HG03521 (cell line): Measurements from ENCODE around the gene ABCC1.
"Not testable (repeated sequence)": the region's sequence is repeated elsewhere in the genome, so short reads cannot be mapped to it uniquely, and the experiment has no call there.

ENCODE experiments used
- ATAC-seq: cut with Tn5 transposase; IDR thresholded peaks from one replicate; pipeline ENCODE4 v1.9.1; 2021; ENCODE audit warnings: mild to moderate bottlenecking, moderate library complexity; ENCODE audit not compliant: unreplicated experiment

ABCC1 gene

DNA sequence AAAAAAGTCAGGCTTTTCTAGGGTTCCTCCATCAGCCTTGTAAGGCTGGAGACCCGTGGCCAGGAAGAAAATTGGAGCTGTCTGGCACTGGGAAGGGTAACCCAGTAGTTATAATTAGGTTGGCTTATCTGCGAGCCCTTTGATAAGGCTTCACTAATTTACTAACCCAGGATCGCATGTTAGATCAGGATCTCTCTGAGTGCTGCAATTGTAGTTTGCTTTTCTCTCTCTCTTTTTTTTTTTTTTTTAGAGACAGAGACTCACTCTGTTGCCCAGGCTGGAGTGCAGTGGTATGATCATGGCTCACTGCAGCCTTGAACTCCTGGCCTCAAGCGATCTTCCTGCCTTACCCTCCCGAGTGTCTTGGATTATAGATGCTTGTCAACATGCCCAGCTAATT is 17.0 kb downstream of the ABCC1 start:
- no peak for ATAC-seq

DNA sequence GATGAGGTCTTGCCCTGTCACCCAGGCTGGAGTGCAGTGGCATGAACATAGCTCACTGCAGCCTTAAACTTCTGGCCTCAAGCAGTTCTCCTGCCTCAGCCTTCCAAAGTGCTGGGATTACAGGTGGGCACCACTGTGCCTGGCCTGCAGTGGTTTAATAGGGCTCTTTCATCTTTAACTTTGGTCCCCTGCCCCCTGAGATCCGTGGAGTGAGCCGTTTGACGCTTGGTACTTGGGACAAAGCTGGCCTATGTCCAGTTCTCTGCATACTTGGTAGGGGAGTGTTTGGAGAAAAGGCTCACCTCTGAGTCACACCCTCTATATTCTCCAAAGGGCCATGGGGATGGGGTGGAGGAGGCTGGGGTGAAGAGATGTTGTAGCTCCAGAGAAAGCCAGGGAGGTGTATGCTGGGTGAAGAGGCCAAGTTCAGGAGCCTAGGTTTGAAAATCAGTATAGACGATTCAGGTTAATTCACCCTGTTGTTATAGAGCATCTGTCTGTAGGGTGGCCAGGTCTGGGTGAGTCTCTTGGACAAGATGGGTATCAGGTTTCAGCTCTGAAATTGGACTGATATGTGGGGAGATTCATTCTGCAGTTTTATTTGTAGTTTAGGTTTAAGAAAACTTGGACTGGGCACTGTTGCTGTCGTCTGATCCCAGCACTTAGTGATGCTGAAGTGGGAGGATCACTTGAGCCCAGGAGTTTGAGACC is 17.6 kb downstream of the ABCC1 start:
- no peak for ATAC-seq

- ATAC-seq = no peak
These were observed 18.4 kb downstream of the ABCC1 start for GRCh38 chr16:15967655-15968315.

- no peak for ATAC-seq
These were observed 20.8 kb downstream of the ABCC1 start for GRCh38 chr16:15970202-15970601.

DNA sequence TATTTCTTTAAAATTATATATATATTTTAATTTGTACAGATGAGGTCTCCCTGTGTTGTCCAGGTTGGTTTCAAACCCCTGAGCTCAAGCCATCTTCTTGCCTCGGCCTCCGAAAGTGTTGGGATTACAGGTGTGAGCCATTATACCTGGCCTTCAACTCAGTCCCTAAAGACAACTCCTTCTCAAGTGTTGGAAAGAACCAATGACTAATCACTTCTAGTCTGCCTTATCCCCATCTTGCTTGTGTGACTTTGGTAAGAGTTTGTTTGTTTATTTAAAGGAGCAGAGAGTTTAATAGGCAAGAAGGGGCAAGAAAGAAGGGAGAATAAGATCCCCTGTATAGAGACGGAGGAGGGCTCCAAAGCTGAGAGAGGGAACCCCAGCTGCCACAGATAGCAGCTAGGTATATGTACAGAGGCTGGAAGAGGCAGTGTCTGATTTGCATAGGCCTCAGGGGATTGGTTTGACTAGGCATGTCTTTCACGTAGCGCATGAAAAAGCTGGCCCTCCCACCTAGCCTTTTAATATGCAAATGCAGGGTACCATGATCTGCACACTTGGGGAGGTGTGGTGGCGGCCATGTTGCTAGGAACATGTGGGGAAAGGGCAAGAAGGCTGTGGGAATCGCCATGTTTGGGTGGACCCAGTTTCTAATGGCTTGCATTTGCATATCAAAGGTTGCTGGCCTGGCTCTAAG is 21.5 kb downstream of the ABCC1 start:
- ATAC-seq = no peak

- ATAC-seq = no peak
These were observed 22.0 kb downstream of the ABCC1 start for GRCh38 chr16:15971440-15971815.

DNA sequence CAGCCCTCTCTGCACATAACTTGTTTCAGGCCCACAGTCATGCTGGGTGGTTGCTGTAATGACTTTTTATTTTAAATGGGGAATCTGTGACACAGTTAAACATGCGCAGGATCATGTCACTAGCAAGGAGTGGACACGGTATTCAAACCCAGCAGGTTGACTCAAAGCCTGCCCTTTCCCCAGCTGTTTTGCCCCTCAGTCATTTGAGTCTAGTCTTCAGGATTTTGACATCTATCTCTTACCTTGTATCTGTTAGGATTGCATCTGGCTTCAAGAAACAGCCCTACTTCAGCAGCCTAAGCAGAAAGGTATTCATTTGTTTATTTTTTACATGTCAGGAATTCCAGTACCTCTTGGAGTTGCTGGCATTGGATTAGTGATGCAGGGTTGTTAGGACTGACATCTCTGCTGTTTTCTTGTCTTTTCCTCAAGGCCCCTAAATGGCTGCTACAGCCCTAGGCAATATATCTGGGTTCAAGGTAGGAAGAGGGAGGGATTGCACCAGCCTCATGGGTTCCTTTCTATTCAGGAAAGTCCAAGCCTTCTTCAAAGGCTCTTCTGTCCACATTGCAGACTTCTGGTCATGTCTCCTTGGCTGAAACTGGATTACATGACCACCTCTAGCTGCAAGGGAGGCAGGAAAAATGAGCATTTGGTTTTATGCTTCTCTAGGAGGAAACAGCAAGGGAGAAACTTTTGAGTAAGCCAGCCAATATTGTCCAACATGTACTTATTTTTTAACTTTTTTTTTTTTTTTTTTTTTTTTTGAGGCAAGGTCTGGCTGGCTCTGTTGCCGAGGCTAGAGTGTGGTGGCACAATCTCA is 22.8 kb downstream of the ABCC1 start:
- ATAC-seq = no peak

DNA sequence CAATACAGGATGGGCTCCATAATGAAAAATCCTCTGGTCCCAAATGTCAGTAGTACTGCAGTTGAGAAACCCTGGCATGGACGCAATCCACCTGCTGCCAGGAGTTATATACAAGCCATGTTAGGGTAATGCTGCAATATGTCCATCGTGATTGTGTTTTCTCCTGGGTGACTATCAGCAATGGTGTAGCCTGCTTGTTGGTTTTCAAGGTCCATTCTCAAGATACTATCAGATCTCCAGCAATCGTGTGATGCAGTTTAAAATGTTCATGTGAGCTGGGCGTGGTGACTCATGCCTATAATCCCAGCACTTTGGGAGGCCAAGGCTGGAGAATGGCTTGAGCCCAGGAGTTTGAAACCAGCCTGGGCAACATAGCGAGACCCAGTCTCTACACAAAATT is 24.0 kb downstream of the ABCC1 start:
- ATAC-seq = no peak

DNA sequence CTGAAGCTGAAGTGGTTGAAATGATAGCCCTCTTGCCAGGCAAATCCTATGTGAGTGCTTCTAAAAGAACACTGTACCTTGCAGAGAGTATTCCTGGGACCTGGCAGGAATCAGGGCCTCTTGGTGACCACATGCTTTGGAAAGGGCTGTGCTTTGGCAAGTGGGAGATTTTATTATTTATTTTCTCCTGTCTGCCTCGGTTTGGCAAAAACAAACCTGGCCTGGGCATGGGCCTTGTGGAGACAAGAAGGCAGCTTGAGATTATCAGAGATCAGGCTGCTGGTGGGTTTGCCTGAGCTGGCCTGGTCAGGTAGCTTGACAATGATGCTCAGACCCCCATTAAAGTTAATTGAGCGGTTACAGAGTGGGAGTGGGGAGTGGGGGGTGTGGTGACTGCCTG is 24.6 kb downstream of the ABCC1 start:
- ATAC-seq = no peak

GRCh38 chr16:15975172-15975571 is 25.8 kb downstream of the ABCC1 start:
- no peak for ATAC-seq

GRCh38 chr16:15976225-15976812 is 26.9 kb downstream of the ABCC1 start:
- no peak for ATAC-seq

- ATAC-seq = no peak
These were observed 27.7 kb downstream of the ABCC1 start for GRCh38 chr16:15976929-15977637.

DNA sequence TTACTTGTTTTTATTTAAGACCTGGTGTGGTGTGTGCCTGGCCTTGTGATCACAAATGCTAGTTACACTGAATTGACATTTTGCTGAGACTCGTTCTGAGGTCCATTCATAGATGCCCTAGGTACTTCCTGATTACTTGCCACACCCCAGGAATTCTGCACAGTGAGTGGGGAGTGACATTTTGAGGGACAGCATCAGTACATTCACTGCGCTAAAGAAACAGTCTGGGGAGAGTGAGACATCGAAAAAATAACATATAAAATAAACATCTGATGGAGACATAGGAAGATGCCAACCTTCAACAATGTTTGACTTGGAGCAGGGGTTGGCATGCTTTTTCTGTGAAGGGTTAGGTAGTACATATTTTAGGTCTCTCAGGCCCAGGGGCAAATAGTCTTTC is 30.4 kb downstream of the ABCC1 start:
- no peak for ATAC-seq

GRCh38 chr16:15980329-15980728 is 30.9 kb downstream of the ABCC1 start:
- no peak for ATAC-seq

DNA sequence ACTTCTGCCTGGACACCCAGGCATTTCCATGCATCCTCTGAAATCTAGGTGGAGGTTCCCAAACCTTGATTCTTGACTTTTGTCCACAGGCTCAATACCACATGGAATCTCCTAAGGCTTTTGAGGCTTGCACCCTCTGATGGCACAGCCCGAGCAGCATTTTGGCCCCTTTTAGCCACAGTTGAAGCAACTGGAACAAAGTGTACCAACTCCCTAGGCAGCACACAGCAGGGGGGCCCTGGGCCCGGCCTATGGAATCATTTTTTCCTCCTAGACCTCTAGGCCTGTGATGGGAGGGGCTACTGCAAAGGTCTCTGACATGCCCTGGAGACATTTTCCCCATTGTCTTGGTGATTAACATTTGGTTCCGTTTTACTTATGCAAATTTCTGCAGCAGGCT is 32.0 kb downstream of the ABCC1 start:
- no peak for ATAC-seq

GRCh38 chr16:15982194-15982915 is 32.9 kb downstream of the ABCC1 start:
- not testable (repeated sequence) for ATAC-seq

- ATAC-seq = no peak
These were observed 34.5 kb downstream of the ABCC1 start for GRCh38 chr16:15983898-15984297.

DNA sequence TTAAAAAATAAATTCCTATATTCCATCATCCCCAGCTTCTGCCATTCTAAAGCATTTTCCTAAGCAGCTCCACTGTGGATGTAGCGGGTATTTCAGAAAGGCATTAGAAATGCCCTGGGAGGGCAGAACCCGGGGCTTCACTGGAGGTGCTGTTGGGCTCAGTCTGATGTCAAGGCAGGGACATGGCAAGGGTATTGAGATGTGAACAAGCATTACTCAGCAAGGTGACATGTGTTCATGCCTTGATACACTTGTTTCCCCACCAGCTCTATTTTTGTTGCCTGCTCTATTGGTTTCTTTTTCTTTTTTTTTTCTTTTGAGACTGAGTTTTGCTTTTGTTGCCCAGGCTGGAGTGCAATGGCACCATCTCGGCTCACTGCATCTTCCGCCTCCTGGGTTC is 35.7 kb downstream of the ABCC1 start:
- no peak for ATAC-seq

DNA sequence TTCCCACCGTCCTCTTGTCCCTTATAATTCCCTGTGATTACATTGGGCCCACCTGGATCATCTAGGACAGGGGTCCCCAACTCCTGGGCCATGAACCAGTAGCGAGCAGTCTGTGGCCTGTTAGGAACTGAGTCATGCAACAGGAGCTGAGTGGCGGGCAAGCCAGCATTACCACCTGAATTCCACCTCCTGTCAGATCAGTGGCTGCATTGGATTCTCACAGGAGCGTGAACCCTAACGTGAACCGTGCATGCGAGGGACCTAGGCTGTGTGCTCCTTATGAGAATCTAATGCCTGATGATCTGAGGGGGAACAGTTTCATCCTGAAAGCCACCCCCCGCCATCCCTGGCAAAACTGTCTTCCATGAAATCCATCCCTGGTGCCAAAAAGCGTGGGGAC is 36.8 kb downstream of the ABCC1 start:
- ATAC-seq = no peak
